Measurements from ENCODE around the gene FHIT.

Gene FHIT

GRCh38 chr3:60185161-60185560 is 1066.1 kb downstream of the FHIT start:
- DNase-seq, result no peak

- DNase-seq, result no peak
Observed at GRCh38 chr3:60182697-60183096, 1068.6 kb downstream of the FHIT start.

DNA sequence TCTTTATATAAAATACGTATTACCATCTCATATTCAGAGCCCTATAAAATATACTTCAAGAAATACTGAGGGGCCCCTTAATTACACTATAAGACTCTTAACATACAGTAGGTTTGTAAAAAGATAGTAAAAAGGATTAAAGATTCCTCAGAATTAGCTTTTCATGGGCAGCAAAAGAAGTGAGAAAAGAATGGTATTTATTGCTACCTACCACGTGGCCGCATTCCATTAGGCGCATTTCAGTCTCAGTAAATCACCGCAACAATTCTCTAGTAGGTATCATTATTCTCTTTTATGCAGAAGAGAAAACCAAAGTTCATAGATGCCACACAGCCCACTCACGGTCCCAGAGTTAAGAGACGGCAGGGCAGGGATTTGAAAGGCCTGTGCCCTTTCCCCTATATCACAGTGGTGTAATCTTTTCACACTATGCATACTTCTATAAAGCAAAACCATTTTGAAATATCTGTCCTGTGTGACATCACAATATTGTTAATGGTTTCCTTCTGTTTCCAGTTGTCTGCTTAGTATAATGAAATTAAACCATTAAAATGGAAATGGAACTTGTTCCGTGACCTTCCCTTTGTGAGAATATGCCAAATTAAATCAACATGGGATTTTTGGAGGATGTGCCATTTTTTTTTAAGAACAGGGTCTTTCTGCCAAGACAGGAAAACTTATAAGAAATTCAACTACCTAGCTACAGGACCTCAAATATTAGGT is 1072.2 kb downstream of the FHIT start:
- no peak for DNase-seq

DNA sequence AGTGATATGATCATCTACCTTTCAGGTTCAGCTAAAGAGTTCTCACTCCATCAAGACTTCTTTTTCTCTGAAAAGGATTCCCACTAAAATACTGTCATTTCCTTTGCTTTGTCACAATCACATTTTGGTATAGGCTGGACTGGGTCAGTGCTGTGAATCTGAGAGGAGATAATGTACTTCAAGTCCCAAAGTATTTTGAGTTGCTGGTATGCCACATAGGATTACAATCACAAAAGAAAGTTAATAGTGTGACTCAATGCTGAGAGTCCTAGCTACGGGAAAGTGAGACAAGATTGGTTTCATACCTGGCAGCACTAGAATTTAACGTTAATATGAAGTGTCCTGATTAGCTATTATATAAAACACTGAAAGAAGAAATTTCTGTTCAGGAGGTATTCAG is 1073.5 kb downstream of the FHIT start:
- DNase-seq, result no peak

DNA sequence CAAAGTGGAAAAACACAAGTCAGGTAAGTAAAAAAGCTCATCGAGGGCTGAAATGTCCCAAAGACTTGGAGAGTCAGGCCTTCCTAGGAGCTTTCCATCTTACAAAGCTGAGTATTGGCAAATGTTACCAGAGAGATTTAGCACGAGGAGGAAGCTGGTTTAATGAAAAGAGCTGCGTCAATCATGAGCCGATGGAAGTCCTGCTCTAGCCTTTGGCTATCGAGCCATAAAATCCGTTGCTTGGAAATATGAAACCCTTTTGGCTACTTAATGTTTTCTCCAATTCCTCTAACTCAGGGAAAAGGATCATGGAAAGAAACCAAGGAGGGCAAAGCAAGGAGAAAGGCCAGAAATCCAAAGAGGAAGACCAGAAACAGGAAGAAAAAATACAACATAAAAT is 1074.6 kb downstream of the FHIT start:
- DNase-seq, result no peak

DNA sequence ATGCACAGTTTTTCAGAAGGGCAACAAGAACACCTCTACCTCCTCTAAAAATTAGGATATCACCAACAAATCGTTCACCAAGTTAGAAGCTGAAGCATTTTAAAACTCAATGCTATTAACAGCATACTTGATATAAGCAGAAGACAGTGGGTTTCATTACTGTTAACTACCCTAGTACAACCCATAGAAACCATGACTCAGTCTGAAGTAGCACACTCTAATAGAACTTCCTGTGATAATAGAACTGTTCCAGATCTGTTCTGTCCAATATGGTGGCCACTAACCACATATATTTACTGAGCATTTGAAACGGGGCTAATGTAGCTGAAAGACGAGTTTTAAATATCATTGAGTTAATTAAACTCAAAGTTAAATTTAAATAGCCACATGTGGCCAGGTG is 1075.6 kb downstream of the FHIT start:
- no peak for DNase-seq

- no peak for DNase-seq
Observed at GRCh38 chr3:60169755-60170154, 1081.5 kb downstream of the FHIT start.

DNA sequence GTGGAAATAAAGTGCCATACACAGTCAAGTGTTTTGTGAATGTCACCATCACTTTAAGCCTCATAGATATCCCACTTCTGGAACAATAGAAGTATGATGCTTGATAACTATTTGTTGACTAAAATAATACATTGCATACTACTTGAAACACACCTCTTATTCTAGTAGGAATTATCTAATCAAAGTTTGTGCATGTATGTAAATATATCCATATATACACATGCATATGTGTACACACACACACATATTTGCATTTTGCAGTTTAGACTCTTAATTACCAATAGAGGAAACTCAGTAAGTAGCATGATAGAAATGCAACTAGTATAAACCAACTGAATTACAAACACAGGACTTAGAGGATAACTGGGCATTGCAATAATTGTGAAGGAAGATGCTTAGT is 1084.1 kb downstream of the FHIT start:
- no peak for DNase-seq

DNA sequence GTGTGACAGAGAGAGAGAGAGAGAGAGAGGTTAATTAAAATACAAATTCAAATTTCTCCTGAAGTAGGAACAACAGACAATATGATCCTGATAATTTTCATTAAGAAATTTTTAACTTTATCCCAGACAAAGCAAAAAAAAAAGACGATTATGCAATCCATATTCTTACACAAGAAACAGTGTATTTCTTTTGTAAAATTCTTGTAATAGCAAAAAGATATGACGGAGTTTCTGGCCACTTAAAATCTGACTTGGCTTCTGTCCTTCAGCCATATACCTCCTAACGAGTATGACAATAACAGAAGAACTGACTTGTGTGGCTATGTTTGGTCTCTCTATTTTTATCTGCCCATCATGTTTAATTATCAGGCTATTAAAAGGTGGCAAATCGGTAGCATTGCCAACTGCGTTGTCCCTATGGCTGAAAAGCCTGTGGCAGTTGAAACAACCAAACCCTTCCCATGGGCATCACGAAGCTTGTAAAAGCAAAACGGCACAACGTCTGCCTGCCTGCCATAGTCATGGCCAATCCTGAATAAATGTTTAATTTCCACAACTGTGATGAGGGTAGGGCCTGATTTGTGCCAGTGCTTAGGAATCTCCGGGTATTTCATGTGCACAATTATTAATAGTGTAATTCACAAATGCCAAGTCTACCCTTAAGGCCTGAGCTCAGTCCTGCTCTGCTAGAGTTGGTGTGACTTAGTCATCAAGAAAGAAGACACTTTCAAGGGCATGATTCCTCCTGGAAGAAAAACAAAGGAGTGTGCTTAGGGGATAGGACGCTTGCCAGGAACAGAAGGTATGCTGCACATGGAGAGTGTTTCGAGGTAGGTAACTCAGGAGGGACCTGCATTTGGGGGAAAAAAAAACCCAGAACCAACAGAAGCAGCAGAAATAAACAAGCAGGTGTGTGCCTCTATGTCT is 1090.2 kb downstream of the FHIT start:
- DNase-seq, result no peak

- DNase-seq, result no peak
Observed at GRCh38 chr3:60160111-60160821, 1091.0 kb downstream of the FHIT start.

DNA sequence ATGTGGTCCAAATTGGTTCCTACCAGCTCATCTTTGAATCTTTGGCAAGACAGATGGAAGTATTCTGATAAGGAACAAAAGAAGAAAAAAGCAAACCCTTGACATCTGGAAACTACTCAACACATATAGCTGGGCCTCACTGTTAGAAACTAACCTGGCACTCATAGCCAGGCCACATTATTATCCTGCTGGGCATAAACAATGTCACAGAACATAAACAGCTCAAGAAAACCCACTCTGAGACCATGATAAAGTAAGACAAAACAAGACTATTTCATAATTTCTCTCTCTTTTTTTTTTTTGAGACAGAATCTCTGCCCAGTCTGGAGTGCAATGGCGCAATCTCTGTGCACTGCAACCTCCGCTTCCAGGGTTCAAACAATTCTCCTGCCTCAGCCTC is 1093.2 kb downstream of the FHIT start:
- no peak for DNase-seq

- no peak for DNase-seq
Observed at GRCh38 chr3:60154011-60154410, 1097.2 kb downstream of the FHIT start.

GRCh38 chr3:60153221-60153999 is 1097.8 kb downstream of the FHIT start:
- DNase-seq, result no peak

DNA sequence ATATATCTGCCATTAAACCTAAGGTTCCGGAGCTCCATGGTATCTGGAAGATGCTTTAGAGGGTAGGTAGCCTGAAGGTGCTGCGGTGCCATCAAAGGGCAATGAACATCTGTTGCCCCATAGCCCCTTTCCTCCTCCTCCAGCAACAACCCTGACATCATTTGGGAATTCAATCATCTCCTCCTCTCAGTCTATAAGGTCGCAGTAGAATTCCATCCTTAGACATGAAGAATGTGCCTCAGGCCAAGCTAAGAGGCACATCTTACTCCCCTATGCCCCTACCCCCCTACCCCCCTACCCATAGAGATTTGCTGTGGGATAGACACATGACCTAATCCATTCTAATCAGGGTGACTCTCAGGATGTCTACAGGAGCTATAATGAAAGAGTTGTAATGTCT is 1101.8 kb downstream of the FHIT start:
- no peak for DNase-seq

- no peak for DNase-seq
Observed at GRCh38 chr3:60147249-60147950, 1103.9 kb downstream of the FHIT start.

DNA sequence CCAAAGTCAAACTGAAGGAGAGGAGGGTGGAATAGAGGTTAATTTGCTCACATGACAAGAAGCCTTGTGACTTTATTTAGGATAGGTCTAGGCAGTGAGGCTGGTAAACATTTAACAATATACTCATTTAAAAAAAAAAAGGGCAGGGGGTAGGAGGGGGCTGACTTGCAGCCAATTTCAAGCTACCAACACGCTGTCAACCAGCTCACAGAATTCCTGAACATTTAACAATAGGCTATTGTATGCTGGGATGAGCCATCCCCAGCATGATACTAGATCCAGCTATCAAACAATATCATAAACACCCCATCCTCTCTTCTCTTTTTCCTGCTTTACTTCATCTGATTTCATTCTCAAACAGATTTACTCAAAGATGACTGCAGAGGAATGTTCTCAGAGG is 1105.1 kb downstream of the FHIT start:
- no peak for DNase-seq

DNA sequence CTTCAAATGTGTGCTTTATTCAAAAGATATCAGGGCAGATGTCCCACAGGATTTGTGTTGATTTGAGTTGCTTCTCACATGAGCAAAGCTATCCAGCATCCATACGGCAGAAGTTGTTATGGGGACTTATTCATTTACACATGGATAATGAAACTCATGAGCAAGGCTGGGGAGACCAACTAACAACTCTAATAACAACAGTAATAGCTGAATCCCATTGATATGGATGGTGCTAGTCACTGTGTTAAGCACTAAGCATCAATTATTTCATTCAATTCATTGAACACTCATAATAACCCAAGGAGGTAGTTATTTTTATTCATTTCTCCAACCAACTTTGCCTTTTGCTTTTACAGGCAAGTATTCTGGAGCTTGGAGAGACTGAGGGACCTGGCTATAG is 1107.2 kb downstream of the FHIT start:
- DNase-seq, result no peak

DNA sequence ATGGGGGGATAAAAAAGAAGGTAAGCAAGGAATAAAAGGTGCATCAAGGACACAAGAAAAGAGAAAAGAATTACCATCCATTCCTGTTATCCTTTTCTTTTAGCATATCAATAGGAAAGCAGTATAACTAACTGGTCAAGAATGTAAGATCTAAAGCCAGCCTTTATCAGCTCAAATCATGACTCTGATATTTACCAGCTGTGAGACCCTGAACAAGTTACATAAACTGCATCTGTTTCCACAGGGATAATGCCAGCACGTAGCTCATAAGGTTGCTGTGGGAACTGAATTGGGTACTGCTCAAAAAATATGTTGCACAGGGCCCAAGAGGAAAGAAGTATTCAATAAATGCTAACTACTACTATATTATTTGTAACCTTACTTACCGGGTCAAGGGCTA is 1109.2 kb downstream of the FHIT start:
- DNase-seq, result no peak

- DNase-seq, result no peak
Observed at GRCh38 chr3:60140160-60140559, 1111.1 kb downstream of the FHIT start.

DNA sequence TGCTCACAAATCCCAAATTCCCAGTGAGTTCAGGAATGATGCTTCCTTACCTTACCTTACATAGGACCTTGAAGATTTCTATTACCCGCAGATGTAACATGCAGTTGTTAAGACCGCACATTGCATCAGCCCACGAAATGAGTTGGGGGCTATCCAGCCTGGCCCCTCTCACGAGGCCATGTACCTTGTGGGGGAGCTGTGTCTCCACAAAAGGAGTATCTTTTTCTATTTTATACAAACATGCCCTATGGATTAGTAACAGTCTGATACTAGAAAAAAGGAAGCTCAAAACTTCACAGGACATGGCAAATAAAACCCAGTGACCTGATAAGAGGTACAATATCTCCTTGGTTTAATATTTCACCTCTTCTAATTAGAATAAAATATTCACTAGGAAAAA is 1114.7 kb downstream of the FHIT start:
- DNase-seq, result no peak

DNA sequence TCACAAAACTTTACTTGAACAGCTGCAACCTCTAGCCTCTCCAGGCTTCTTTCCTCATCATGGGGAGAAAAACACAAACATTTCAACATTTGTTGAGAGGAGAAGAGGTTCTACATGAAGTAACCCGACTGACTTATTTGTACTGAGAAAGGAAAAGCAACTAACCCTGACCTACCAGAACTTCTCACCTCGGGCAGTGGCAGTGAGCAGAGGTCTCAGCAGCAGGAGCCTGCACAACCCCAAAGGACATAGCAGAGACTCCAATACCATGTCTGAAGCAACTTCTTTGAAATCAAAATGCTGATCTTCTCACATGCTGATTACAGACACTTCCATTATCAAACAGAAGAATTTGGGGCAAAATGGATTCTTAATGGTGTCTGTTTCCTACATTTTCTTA is 1115.8 kb downstream of the FHIT start:
- no peak for DNase-seq

Data from activated gamma-delta T cell treated with Interleukin-2 at 50 U/mL for 16 hours (primary cell).